ENCODE results near the gene OR1E2. TPM values are rescaled to one million over a fixed set of nuclear protein-coding genes. Genes with fewer than 3 reads are reported as not detected.
"Not testable (repeated sequence)": the region's sequence is repeated elsewhere in the genome, so short reads cannot be mapped to it uniquely, and the experiment has no call there.

The OR1E2 gene
- total and polyA plus RNA-seq, 4 experiments from 2014 or later, result not detected

GRCh38 chr17:3397801-3398200 is 35.8 kb downstream of the OR1E2 start:
- H3K9me3 ChIP-seq (ENCODE audit: control insufficient read depth in 1 of 2, low read length in 2 of 2); H3K4me1 Mint-ChIP-seq; H3K36me3 ChIP-seq (ENCODE audit: insufficient read depth, low read length); H3K4me3 Mint-ChIP-seq; H3K4me1 ChIP-seq (ENCODE audit: insufficient read depth, low read length); H3K4me3 ChIP-seq (ENCODE audit: low read length in 2 of 2); intact Hi-C loops (cut with micrococcal nuclease); H3K9me3 Mint-ChIP-seq; H3K36me3 Mint-ChIP-seq; H3K27ac ChIP-seq (ENCODE audit: low read depth, low read length); H3K27ac Mint-ChIP-seq; CTCF ChIA-PET (ENCODE audit: partially characterized antibody); H3K27me3 ChIP-seq (ENCODE audit: insufficient read depth, low read length); POLR2A ChIA-PET (ENCODE audit: partially characterized antibody); DNase-seq: not testable (repeated sequence)
- peaks cover 8 to 12% of the 10 kb centered on the region in 2 donors for H3K27me3 Mint-ChIP-seq

- no peaks in the 10 kb centered on the region for H3K9me3 ChIP-seq (ENCODE audit: control insufficient read depth in 1 of 2, low read length in 2 of 2)
- H3K4me1 ChIP-seq (ENCODE audit: insufficient read depth, low read length), result no peaks in the 10 kb centered on the region
- H3K36me3 ChIP-seq (ENCODE audit: insufficient read depth, low read length), result no peaks in the 10 kb centered on the region
- no peak overlapping the region for H3K27ac ChIP-seq (ENCODE audit: low read depth, low read length)
- Mint-ChIP-seq H3K4me1 (peaks cover 0 to 8% (median 0%) of the 10 kb centered on the region in 4 donors), H3K27ac (no peak overlapping the region), H3K36me3 (no peaks in the 10 kb centered on the region), H3K27me3 (peaks cover 19 to 26% of the 10 kb centered on the region in 2 donors), H3K9me3 (peaks cover 0 to 9% (median 4%) of the 10 kb centered on the region in 8 donors), H3K4me3 (peak overlapping the region in 1 of 8 donors; percentile 49)
- H3K27me3 ChIP-seq (ENCODE audit: insufficient read depth, low read length), result no peaks in the 10 kb centered on the region
- DNase-seq, result no peak
- POLR2A ChIA-PET (ENCODE audit: partially characterized antibody), result no interaction called here
- CTCF ChIA-PET (ENCODE audit: partially characterized antibody), result no interaction called here
- no peak overlapping the region for H3K4me3 ChIP-seq (ENCODE audit: low read length in 2 of 2)
- intact Hi-C loops (cut with micrococcal nuclease), result no loop called here
These were observed 43.9 kb downstream of the OR1E2 start for GRCh38 chr17:3389791-3390190.

- Histone ChIP-seq H3K27ac (ENCODE audit: low read depth, low read length) (no peak within 1 kb of the TSS), H3K9me3 (ENCODE audit: control insufficient read depth in 1 of 2, low read length in 2 of 2) (no peaks in the 10 kb centered on the region), H3K4me3 (ENCODE audit: low read length in 2 of 2) (no peak within 1 kb of the TSS), H3K4me1 (ENCODE audit: insufficient read depth, low read length) (no peaks in the 10 kb centered on the region), H3K36me3 (ENCODE audit: insufficient read depth, low read length) (no peaks in the 10 kb centered on the region), H3K27me3 (ENCODE audit: insufficient read depth, low read length) (no peaks in the 10 kb centered on the region)
- DNase-seq, result peak in 3 of 5 donors; percentile 8 to 36 (median 22)
- Mint-ChIP-seq H3K4me1 (peaks cover 0 to 8% (median 0%) of the 10 kb centered on the region in 4 donors), H3K27me3 (peaks cover 20 to 27% of the 10 kb centered on the region in 2 donors), H3K9me3 (peaks cover 0 to 5% (median 3%) of the 10 kb centered on the region in 8 donors), H3K36me3 (no peaks in the 10 kb centered on the region), H3K27ac (peak within 1 kb of the TSS in 4 of 7 donors; percentile 48 to 84 (median 80)), H3K4me3 (peak within 1 kb of the TSS in 7 of 8 donors; percentile 74 to 84 (median 77))
- POLR2A ChIA-PET (ENCODE audit: partially characterized antibody), result no interaction called here
- CTCF ChIA-PET (ENCODE audit: partially characterized antibody), result no interaction called here
- intact Hi-C loops (cut with micrococcal nuclease), result no loop called here
These were observed 47.5 kb downstream of the OR1E2 start, which contains the start of gene OR3A2 for GRCh38 chr17:3385869-3386816. Gene OR3A2 (minus strand): TSS chr17:3386308.

Other genes starting within 250 kb of the OR1E2 start
- gene OR1A2, start 236.3 kb downstream of the OR1E2 start, total RNA-seq, result not detected
- gene OR1A2, start 236.3 kb downstream of the OR1E2 start, polyA plus RNA-seq, result not detected
- not detected for gene OR1A1, start 226.2 kb downstream of the OR1E2 start, total RNA-seq
- not detected for gene OR1A1, start 226.2 kb downstream of the OR1E2 start, polyA plus RNA-seq
- gene OR3A1, start 135.5 kb downstream of the OR1E2 start, total RNA-seq, result under 1 TPM; 0.23 to 0.53 TPM
- gene OR3A1, start 135.5 kb downstream of the OR1E2 start, polyA plus RNA-seq, result not detected
- 1 to 10 TPM; 1.9 to 2.4 TPM for gene OR3A2, start 47.5 kb downstream of the OR1E2 start, total RNA-seq
- gene OR3A2, start 47.5 kb downstream of the OR1E2 start, polyA plus RNA-seq, result under 1 TPM; 0.79 to 1.00 TPM
- not detected for gene OR1E1, start 35.4 kb downstream of the OR1E2 start, total RNA-seq
- gene OR1E1, start 35.4 kb downstream of the OR1E2 start, polyA plus RNA-seq, result not detected
- gene OR3A3, start 22.5 kb downstream of the OR1E2 start, total RNA-seq, result not detected
- not detected for gene OR3A3, start 22.5 kb downstream of the OR1E2 start, polyA plus RNA-seq
- gene SPATA22, start 38.0 kb upstream of the OR1E2 start, total RNA-seq, result not detected
- gene SPATA22, start 38.0 kb upstream of the OR1E2 start, polyA plus RNA-seq, result under 1 TPM in 1 of 2 donors, not detected in 1; 0.42 TPM
- not detected for gene ASPA, start 42.2 kb upstream of the OR1E2 start, total RNA-seq
- gene ASPA, start 42.2 kb upstream of the OR1E2 start, polyA plus RNA-seq, result not detected
- under 1 TPM; 0.06 to 0.14 TPM for gene TRPV3, start 124.0 kb upstream of the OR1E2 start, total RNA-seq
- not detected for gene TRPV3, start 124.0 kb upstream of the OR1E2 start, polyA plus RNA-seq
- 1 to 10 TPM; 8.1 to 8.8 TPM for gene TRPV1, start 175.6 kb upstream of the OR1E2 start, total RNA-seq
- gene TRPV1, start 175.6 kb upstream of the OR1E2 start, polyA plus RNA-seq, result under 1 TPM in 1 of 2 donors, not detected in 1; 0.46 TPM
- 10 to 100 TPM; 10.7 to 11.6 TPM for gene SHPK, start 202.4 kb upstream of the OR1E2 start, total RNA-seq
- gene SHPK, start 202.4 kb upstream of the OR1E2 start, polyA plus RNA-seq, result 1 to 10 TPM; 5.8 to 6.0 TPM
- gene CTNS, start 202.9 kb upstream of the OR1E2 start, total RNA-seq, result 10 to 100 TPM; 11.6 to 12.0 TPM
- 1 to 10 TPM; 7.7 to 8.0 TPM for gene CTNS, start 202.9 kb upstream of the OR1E2 start, polyA plus RNA-seq
- 10 to 100 TPM; 12.7 to 13.2 TPM for gene TAX1BP3, start 234.7 kb upstream of the OR1E2 start, total RNA-seq
- gene TAX1BP3, start 234.7 kb upstream of the OR1E2 start, polyA plus RNA-seq, result 10 to 100 TPM; 28.2 to 32.3 TPM
- 10 to 100 TPM; 27.8 to 29.4 TPM for gene EMC6, start 235.0 kb upstream of the OR1E2 start, total RNA-seq
- 100 to 1,000 TPM in 1 of 2 donors, 10 to 100 TPM in 1; 75.7 to 104 TPM for gene EMC6, start 235.0 kb upstream of the OR1E2 start, polyA plus RNA-seq